GM12864 (cell line): Measurements from ENCODE around the gene SNRPN.

Experiments used
- DNase-seq: peaks from one replicate; pipeline ENCODE4 v3.0.0-alpha.2; 2011; ENCODE audit warnings: low read depth
- H3K4me3 ChIP-seq: 2 replicates; pipeline ENCODE4 v1.5.1; 2011; ENCODE audit warnings: mild to moderate bottlenecking, low read depth, low read length, control low read depth
- CTCF ChIP-seq: IDR thresholded peaks from 2 replicates; pipeline ENCODE4 v1.5.1; 2011; ENCODE audit warnings: low read depth, mild to moderate bottlenecking, moderate library complexity, low read length, control low read depth, inconsistent platforms; ENCODE audit errors: missing control alignments

The SNRPN gene

GRCh38 chr15:24956111-24956838 lies 1.5 kb downstream of the SNRPN start:
- TF ChIP-seq CTCF, result no peak
- peak overlapping the region; percentile 74 for H3K4me3 ChIP-seq
- peak; percentile 55 for DNase-seq

DNA sequence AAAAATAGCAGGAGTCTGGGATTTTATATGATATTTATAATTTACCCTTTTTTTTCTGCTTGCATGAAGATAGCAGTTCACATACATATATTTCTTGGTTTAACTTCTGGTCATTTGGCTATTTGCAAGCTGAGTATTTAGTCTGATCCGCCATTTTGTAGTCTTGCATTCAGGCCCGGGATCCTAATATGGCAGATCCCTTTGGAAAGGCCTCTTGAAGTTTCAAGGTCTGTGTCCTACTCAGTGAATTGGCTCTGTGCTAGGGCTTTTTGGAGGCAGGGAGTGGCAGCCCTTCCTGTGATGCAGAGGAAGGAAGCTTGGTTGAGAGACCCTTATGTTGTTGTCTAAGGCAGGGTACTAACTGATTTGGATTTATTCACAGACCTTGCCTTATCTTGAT lies 2.9 kb downstream of the SNRPN start:
- H3K4me3 ChIP-seq, result no peak overlapping the region
- DNase-seq, result no peak
- no peak for TF ChIP-seq CTCF

- H3K4me3 ChIP-seq, result no peak overlapping the region
- TF ChIP-seq CTCF, result no peak
- DNase-seq, result no peak
Observed at GRCh38 chr15:24961967-24962366, 7.2 kb downstream of the SNRPN start.

- H3K4me3 ChIP-seq, result no peak overlapping the region
- no peak for TF ChIP-seq CTCF
- no peak for DNase-seq
Observed at GRCh38 chr15:24962880-24963279, 8.1 kb downstream of the SNRPN start.

- no peak for DNase-seq
- no peak overlapping the region for H3K4me3 ChIP-seq
- TF ChIP-seq CTCF, result no peak
Observed at GRCh38 chr15:24966364-24967103, 11.7 kb downstream of the SNRPN start.

- TF ChIP-seq CTCF, result no peak
Observed at GRCh38 chr15:24971052-24971451, 16.3 kb downstream of the SNRPN start.

More at GRCh38 chr15:24971052-24971451, 16.3 kb downstream of the SNRPN start:
- DNase-seq, result no peak
- H3K4me3 ChIP-seq, result no peak overlapping the region
